IPS-18c (cell line): Measurements from ENCODE around the gene LMCD1.

ENCODE experiments used
- H3K4me3 ChIP-seq: 2 replicates; pipeline ENCODE4 v1.7.0; 2013; ENCODE audit warnings: low read depth, mild to moderate bottlenecking, low read length, moderate library complexity; ENCODE audit not compliant: insufficient read depth
- H3K9me3 ChIP-seq: one replicate; pipeline ENCODE4 v1.6.1; 2013; ENCODE audit warnings: mild to moderate bottlenecking, low read length, moderate library complexity; ENCODE audit not compliant: control insufficient read depth, insufficient read depth

Gene LMCD1, protein sequence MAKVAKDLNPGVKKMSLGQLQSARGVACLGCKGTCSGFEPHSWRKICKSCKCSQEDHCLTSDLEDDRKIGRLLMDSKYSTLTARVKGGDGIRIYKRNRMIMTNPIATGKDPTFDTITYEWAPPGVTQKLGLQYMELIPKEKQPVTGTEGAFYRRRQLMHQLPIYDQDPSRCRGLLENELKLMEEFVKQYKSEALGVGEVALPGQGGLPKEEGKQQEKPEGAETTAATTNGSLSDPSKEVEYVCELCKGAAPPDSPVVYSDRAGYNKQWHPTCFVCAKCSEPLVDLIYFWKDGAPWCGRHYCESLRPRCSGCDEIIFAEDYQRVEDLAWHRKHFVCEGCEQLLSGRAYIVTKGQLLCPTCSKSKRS

DNA sequence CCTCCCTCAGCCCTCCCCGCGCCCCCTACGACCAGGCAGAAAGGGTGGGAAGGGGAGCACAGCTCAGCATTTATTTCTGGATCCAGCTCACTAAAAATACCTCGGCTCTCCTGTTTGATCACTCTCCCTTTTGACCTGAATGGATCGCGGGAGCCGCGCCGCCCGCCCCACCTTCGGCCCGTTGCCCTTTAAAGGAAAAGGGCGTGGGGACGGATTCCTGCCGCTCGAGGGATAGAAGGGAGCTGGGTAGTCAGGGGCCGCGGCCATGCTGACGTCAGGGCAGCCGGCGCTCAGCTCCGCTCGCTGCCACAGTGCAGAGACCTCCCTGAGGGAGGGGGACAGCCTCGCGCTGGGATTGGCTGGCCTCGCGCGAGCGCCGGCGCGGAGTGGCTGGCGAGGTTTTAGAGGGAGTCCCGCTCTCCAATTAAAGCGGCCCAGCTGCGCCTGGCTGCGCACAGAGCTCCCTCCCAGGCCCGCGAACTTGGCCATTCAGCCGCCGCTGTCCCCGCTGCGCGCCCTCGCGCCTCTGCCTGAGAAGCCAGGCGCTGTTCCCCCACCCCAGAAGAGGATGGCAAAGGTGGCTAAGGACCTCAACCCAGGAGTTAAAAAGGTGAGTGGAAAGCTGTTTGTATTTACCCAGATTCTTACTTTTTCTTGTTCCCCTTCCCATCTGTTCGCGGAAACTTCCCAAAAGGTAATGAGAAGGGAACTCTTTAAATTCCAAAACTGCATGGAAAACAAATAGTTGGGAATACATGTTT lies at the start of gene LMCD1:
TSS of gene LMCD1 (plus strand) at position 453 of the 761 bp plus-strand sequence. CDS start at position 569, 116 bp downstream.
- H3K4me3 ChIP-seq = peak within 1 kb of the TSS; percentile 45

DNA sequence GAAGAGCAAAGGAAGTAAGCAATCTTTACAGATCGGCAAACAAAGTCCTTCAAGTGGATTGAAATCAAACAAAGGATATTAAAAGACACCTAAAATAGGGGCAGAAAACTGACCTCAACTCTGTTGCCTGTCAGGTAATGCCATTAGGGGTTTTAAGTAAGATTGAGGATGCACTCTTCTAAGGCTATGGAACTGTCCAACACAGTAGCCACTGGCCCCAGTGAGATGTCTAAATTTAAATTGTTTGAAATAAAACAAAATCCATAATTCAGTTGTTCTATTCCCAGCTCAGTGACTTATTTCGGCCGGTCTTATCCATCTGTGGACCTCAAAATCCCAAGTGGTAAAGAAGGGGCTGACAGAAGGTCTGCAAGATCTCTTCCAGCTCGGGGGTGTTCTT lies 49.5 kb upstream of the LMCD1 start:
- Histone ChIP-seq H3K9me3 (no peaks in the 10 kb centered on the region), H3K4me3 (no peak overlapping the region)

More for the DNA sequence above, at the start of gene LMCD1:
- H3K9me3 ChIP-seq = no peaks in the 10 kb centered on the region

DNA sequence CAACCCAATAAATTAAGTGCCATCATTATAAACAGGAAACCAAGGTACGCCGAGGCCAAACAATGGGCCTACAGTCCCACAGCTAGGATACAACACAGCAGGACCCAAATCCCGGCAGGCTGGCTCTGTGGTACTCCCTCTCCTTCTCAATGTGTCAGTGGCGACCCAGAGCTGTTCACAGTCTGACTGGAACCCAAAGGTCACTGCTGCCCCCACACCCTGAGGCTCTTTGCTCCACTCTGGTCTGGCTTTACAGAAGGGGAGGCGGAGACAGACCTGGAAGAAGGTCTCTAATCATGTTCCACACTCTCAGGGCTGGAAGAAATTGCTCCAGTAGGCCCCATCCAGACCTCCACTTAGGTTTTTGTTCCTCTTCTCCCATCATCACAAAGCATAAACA lies 48.5 kb upstream of the LMCD1 start:
- no peak overlapping the region for H3K4me3 ChIP-seq
- no peaks in the 10 kb centered on the region for H3K9me3 ChIP-seq

DNA sequence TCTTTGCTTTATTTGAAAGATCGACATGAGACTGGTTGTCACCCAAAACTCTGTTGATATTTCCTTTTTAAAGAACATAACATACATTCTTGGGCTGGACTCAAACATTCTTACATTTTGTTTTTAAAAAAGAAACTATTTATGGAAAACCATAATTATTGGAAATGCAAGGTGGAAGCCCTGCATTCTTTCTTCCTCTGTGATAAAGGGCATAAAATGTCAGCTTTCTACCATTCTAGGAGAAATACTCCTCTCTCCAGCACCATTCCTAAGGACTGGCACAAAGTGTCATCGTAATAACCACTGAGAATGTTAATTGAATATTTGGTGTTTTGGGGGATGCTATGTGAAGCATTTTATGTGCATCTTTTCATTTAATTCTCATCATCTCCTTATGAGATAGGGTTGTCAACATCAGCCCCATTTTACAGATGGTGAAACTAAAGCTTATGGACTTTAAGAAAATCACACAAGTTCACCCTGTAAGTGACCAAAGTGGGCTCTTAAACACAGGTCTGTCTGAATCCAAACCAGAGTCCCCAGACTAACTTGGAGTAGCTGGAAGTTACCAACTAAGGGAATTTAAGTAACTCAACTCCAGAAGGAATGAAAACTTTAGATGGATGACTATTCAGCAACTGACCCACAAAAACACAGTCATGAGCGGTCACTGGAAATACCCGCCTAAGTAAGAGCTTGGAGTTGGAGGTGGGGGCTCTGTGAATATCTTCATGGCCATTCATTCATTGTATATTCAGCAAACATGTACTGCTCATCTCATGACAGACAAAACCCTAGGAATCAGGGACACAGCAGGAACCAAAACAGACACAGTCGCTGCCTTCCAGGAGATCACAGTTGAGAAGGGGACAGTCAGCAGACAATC lies 45.9 kb upstream of the LMCD1 start:
- no peak overlapping the region for H3K4me3 ChIP-seq
- H3K9me3 ChIP-seq = no peaks in the 10 kb centered on the region

DNA sequence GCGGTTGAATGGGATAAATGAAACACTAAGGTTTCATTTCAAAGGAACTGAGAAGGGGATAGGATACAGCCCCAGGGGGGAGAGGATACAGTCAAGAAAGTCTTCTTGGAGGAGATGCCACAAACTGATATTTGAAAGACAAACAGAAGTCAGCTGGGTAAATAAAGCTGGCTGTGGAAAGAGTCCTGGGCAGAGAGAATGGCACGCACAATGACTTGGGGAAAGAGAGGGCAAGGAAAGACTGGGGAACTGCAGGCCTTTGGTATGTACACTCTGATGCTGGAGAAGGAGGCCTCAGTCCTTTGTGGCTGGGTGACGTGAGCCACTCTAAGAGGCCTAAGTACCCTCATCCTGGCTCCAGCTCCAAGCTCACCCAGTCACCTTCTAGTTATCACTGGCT lies 45.2 kb upstream of the LMCD1 start:
- Histone ChIP-seq H3K9me3 (no peaks in the 10 kb centered on the region), H3K4me3 (no peak overlapping the region)

DNA sequence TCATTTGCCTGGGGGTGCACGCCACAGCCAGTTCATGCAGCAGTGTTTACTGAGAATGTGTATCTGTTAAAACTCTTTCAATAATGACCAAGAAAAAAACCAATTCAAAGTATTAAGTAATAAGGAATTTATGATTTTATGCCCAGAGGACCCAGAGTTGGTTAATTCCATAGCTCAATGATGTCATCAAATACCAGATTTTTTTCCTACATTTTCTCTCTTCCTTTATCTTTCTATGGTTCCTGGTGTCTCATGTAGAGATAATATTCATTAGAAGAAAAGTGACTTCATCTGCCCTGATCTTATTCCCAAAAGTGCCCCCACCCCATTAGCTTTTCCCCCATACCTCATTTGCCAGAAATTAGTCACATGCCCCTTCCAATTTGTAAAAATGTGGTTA lies 44.6 kb upstream of the LMCD1 start:
- Histone ChIP-seq H3K9me3 (no peaks in the 10 kb centered on the region), H3K4me3 (no peak overlapping the region)

DNA sequence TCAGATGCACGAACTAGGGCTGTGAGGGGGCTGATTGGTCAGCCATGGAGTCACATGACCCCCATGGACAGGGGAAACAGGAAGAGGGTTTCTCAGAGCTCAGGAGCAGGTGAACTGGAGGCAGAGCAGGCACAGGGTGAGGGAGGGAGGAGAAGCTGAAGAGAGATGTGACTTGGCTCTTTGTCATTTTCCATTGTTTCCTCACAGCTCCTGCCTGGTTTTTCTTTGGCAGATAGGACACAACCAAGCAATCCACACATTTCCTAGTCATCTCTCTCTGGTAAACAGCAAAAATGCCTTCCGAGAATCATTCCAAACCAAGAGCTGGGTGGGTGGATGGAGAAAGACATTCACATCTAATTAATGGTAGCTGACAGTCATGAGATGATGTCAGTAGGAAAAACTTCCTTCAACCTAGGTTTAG lies 43.4 kb upstream of the LMCD1 start:
- Histone ChIP-seq H3K4me3 (no peak overlapping the region), H3K9me3 (no peaks in the 10 kb centered on the region)

DNA sequence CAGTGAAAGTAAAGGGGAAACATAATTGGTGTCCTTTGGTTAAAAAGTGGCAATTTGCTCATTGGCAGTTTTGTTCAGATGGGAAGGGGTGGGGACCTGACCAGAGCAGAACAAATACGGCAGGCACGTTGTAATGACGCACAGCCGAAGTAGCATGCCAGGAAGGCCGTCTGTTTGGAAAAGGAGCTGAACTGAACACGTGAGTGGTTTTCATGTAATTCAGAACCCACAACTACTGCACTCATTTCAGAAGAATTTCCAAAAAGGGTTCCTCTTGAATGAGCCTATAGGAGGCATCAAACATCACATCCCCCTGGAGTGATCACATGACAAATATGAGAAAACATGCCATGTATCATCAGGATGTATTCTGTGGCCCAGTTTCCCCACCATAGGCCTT lies 42.9 kb upstream of the LMCD1 start:
- no peak overlapping the region for H3K4me3 ChIP-seq
- H3K9me3 ChIP-seq = no peaks in the 10 kb centered on the region

DNA sequence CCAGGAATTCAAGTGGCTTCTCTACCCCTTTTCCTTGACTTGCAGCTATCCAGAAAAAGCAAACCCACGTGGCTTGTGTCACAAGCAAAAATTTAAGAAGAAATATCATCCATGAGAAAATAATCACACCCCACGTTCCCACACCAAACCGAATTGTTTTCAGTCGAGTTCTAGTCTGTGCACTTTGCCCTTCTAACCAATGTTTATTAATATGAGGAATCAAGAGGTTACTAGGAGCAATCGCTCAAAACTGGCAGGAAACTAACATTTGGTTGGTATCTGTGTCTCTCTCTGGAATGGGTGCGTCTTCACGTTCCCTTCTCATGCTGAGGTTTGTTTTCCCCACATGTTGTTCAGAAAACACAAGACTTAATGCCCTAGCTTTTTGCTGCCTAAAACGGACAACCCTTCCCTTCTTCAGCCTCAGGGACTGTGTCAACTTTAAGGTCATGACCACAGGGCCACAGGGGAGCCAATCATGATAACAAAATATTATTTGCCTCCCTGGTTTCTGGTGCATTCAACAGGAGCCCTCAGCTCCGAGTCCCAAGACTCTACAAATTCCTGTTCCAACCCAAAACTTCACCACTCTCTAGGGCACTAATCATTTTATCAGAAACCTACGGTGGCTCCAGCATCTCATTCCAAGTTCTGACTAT lies 41.4 kb upstream of the LMCD1 start:
- H3K9me3 ChIP-seq = no peaks in the 10 kb centered on the region

DNA sequence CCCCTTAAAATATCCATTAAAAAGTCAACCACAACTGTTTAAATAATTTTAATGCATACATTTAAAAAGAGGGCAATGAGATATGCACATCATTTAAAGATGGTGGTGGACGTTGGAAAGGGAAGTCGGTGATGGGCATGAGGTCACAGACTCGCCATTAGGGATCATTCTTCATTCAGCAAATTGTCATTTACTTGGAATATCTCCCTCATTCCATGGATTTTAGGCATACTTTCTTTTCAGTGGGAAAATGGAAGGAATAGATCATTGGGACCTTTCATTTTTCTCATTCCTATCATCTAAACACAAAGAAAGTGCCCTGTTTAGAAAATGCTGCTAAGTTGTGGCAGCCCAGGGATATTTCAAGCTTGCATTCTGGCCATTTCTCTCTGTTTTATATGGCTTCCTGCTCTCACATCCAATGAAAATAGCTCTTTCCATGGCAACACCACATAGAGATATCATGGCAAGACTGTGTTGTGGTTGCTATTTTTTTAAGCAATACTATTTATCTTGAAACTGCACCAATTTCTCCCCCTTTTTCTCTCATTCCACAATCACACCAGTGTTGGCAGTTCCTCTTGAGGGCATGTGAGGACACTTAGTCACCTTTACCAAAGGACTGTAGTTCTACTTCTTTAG lies 40.7 kb upstream of the LMCD1 start:
- no peaks in the 10 kb centered on the region for H3K9me3 ChIP-seq
- H3K4me3 ChIP-seq = no peak overlapping the region

More for the DNA sequence above, 41.4 kb upstream of the LMCD1 start:
- no peak overlapping the region for H3K4me3 ChIP-seq

DNA sequence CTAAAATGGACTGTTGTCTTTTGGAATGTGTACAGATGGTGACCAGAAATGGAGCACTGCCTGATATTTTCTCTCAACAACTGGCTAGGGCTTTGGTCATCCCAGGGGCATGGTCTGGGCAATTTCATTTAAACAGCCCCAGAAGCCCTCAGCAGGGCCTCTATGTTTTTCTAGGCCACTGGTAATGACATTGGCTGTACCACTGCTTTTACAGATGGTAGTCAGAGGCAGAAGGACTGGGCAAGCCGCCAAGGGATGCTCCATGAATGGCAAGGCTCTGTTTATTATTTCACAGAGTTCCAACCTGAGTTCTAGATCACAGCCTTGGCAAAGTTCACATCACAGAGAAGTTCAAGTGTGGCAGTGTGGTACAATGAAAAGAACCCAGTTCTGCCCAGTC lies 37.0 kb upstream of the LMCD1 start:
- H3K4me3 ChIP-seq = no peak overlapping the region
- H3K9me3 ChIP-seq = no peaks in the 10 kb centered on the region

DNA sequence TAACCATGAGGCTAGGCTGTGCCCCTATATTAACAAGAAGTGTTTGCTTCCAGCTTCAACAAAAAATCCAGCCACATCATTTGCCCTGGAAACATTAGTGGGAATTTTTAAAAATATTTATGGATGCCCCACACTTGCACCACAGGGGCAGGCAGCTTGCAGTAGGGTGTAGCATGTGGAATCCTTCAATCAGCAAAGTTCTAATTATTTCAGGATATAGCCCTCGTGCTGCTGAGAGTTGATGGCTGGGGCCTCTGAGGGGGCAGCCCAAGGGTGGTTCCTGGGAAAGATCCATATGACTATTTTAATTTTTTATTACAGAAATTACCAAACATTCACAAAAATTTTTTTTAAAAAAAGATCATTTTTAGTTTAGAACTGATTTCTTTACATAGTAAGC lies 35.1 kb upstream of the LMCD1 start:
- H3K9me3 ChIP-seq = no peaks in the 10 kb centered on the region
- no peak overlapping the region for H3K4me3 ChIP-seq

DNA sequence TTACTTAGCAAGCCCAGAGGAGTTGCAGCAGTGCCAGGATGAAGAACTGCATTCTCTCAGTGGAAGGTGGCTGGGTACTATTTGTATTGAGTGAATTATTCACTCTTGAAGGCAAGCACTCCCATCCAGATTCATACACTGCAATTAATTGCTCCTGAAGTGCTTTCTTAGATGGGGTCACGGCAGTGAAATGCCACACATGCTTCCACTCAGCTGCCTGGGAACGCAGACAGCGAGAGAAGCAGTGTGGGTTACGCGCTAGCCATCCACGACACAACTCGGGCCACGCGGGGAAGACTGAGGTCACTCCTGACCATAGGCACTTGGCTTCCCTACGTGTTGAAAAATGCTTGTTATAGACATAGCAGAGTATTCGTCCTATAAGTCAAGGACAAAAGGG lies 30.8 kb upstream of the LMCD1 start:
- no peaks in the 10 kb centered on the region for H3K9me3 ChIP-seq
- no peak overlapping the region for H3K4me3 ChIP-seq

DNA sequence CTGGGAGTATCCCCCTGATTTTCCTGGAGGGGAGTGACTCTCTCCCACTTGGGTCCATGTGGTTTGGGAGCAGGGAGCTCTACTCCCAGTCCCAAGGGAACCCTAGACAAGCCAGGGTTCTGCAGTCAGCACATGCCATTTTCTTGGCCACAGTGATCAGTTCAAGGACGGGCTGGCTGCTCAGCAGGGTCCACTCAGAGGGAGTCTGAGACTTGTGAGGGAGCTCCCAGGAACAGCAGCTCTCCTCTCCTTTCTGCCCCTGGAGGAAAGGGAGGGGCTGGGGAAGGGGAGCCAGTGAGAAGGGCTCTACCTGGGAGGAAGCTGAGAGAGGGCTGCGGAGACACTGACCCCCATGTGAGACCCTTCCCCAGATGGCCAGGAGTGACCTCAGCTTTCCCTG lies 29.1 kb upstream of the LMCD1 start:
- Histone ChIP-seq H3K4me3 (no peak overlapping the region), H3K9me3 (no peaks in the 10 kb centered on the region)

DNA sequence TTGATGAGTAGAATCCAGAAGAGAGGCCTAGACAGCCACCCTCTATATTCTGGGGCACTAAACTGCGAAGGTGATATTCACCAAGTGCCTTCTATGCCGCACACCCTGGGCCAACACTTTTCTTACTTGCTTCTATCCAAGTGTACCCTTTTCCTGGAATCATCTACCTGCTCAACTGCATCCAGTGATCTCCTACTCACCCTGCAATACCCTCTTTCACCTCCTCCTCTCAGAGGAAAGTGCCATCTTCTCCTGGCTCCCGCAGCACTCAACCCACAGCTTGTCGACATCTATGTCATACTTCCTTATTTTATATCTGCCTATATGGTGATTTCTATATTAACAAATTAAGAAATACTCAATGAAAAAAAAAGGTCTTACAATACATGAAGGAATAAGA lies 28.6 kb upstream of the LMCD1 start:
- Histone ChIP-seq H3K4me3 (no peak overlapping the region), H3K9me3 (no peaks in the 10 kb centered on the region)

DNA sequence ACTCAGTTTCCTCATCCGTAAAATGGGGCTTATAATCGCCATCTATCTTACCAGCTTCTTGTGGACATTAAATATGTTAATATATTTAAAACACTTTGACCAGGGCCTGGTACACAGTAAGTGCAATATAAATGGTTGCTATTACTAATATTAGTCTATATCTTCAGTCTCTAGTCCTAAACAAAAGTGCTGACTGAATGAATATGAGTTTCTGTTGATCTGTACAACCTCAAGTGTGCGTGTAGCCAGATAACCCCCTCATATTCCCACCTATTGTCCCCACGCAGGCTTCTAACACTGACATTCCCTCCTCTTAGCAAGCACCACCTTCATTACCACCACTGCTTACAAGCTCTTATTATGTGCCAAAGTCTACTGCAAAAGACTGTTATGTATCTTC lies 27.6 kb upstream of the LMCD1 start:
- Histone ChIP-seq H3K4me3 (no peak overlapping the region), H3K9me3 (no peaks in the 10 kb centered on the region)

DNA sequence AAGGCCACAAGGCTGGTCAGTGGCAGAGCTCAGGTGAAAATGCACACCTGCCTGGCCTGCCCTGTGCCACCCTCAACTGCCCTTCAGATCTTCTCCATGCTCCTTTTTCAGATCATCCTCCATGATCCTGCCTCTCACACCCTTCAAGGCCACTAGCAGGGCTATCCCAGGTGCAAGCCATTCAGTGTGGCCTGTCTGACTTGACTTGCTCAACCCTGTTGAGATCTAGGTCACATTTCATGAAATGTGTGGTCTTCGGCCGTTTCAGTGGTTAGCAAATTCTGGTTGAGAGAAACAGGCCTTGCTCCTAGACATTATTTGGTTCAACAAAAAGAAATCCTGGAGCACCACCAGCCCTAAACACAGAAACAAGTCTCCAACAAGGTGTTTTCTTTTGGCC lies 26.6 kb upstream of the LMCD1 start:
- H3K4me3 ChIP-seq = no peak overlapping the region
- no peaks in the 10 kb centered on the region for H3K9me3 ChIP-seq
